ENCODE data around the gene ATP2C1. TPM values are rescaled to one million over a fixed set of nuclear protein-coding genes. Genes with fewer than 3 reads are reported as not detected.

The ATP2C1 gene
- total and polyA plus RNA-seq, 7 experiments from 2014 or later = 6.6 to 64.9 (median 47.7) TPM

DNA sequence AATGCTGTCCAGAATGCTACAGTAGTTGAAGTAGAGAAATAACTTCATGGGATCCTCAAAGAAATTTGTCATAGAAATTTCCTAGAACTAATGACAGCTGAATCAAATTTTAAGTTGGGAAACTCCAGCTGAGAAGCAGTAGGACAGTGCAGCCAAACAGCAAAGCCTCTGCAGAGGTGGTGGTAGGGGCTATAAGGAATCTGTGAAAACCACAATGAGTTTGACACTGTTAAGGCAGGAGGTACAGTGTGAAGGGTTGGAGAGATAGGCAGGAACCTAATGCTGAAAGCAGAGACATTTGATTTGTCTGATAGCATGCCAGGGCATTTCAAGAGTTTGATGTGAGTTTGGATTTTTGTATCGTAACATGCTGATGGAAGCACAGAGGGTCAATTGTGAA is 110.7 kb downstream of the ATP2C1 start:
- peaks cover 0 to 1% (median 0%) of the 10 kb centered on the region in 11 donors for H3K9me3 Mint-ChIP-seq
- peaks cover 0 to 15% (median 5%) of the 10 kb centered on the region in 7 donors for H3K4me1 Mint-ChIP-seq
- no peaks in the 10 kb centered on the region for H3K27me3 Mint-ChIP-seq
- DNase-seq (no peak), ATAC-seq (peak; percentile 52)
- intact Hi-C loops (cut with micrococcal nuclease) = loop anchor here in 1 of 2 donors (5.0 kb wide), 1 partner anchor 42 kb away; no protein-coding TSS in a partner anchor
- Histone ChIP-seq H3K4me3 (ENCODE audit: low read length) (no peak overlapping the region), H3K9me3 (ENCODE audit: control insufficient read depth in 2 of 3, low read length in 3 of 3) (no peaks in the 10 kb centered on the region), H3K4me1 (ENCODE audit: control insufficient read depth in 2 of 2, insufficient read depth in 2 of 2, low read length in 2 of 2) (no peaks in the 10 kb centered on the region), H3K27ac (ENCODE audit: low read depth, low read length) (no peak overlapping the region), H3K27me3 (ENCODE audit: control insufficient read depth in 2 of 2, insufficient read depth in 2 of 2, low read length in 2 of 2) (no peaks in the 10 kb centered on the region), H3K36me3 (ENCODE audit: control insufficient read depth in 2 of 3, insufficient read depth in 3 of 3, low read length in 3 of 3) (peaks cover 0 to 22% (median 0%) of the 10 kb centered on the region in 3 experiments)
- no peak overlapping the region for H3K4me3 Mint-ChIP-seq
- ChIA-PET CTCF (no interaction called here), POLR2A (no interaction called here)
- peaks cover 5 to 38% (median 15%) of the 10 kb centered on the region in 5 donors for H3K36me3 Mint-ChIP-seq
- peak overlapping the region in 5 of 9 donors; percentile 11 to 76 (median 19) for H3K27ac Mint-ChIP-seq

- CTCF ChIA-PET = no interaction called here
- Mint-ChIP-seq H3K9me3 (no peaks in the 10 kb centered on the region), H3K4me3 (no peak overlapping the region), H3K4me1 (peaks cover 0 to 15% (median 5%) of the 10 kb centered on the region in 7 donors), H3K27me3 (no peaks in the 10 kb centered on the region), H3K36me3 (peaks cover 8 to 45% (median 20%) of the 10 kb centered on the region in 5 donors), H3K27ac (peak overlapping the region in 2 of 9 donors; percentile 31 to 38)
- POLR2A ChIA-PET = no interaction called here
- H3K36me3 ChIP-seq (ENCODE audit: control insufficient read depth in 2 of 3, insufficient read depth in 3 of 3, low read length in 3 of 3) = peaks cover 0 to 28% (median 0%) of the 10 kb centered on the region in 3 experiments
- no peaks in the 10 kb centered on the region for H3K9me3 ChIP-seq (ENCODE audit: control insufficient read depth in 2 of 3, low read length in 3 of 3)
- no peaks in the 10 kb centered on the region for H3K4me1 ChIP-seq (ENCODE audit: control insufficient read depth in 2 of 2, insufficient read depth in 2 of 2, low read length in 2 of 2)
- H3K4me3 ChIP-seq (ENCODE audit: low read length) = no peak overlapping the region
- H3K27me3 ChIP-seq (ENCODE audit: control insufficient read depth in 2 of 2, insufficient read depth in 2 of 2, low read length in 2 of 2) = no peaks in the 10 kb centered on the region
- intact Hi-C loops (cut with micrococcal nuclease) = loop anchor here in 1 of 2 donors (2.0 to 5.0 kb wide), 2 partner anchors 14 to 45 kb away; no protein-coding TSS in a partner anchor
- ATAC-seq (no peak), DNase-seq (no peak)
- H3K27ac ChIP-seq (ENCODE audit: low read depth, low read length) = no peak overlapping the region
These were observed 113.4 kb downstream of the ATP2C1 start for GRCh38 chr3:131007256-131007655.

DNA sequence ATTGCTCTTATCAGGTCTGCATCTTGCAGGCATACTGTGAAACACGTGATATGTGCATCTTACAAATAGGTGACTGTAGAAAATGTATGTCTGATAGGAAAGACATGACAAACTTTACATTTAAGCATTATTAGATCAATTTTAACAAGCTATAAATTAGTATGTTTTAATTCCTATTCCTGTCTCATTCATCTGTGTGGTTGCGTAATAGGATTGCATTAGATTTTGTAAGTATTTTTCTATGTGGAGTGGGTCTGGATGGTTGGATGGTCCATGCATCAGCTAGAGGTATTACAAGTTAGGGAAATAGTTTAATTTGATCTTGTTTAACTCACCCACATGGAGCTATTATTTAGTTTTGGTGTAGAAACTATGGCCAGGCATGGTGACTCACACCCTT is 113.9 kb downstream of the ATP2C1 start:
- H3K4me1 Mint-ChIP-seq = peaks cover 0 to 13% (median 5%) of the 10 kb centered on the region in 7 donors
- peaks cover 8 to 51% (median 24%) of the 10 kb centered on the region in 5 donors for H3K36me3 Mint-ChIP-seq
- no peak overlapping the region for H3K4me3 Mint-ChIP-seq
- DNase-seq = no peak
- H3K27ac ChIP-seq (ENCODE audit: low read depth, low read length) = no peak overlapping the region
- ChIA-PET CTCF (no interaction called here), POLR2A (no interaction called here)
- H3K27me3 Mint-ChIP-seq = no peaks in the 10 kb centered on the region
- no peaks in the 10 kb centered on the region for H3K27me3 ChIP-seq (ENCODE audit: control insufficient read depth in 2 of 2, insufficient read depth in 2 of 2, low read length in 2 of 2)
- no peak overlapping the region for H3K27ac Mint-ChIP-seq
- intact Hi-C loops (cut with micrococcal nuclease) = loop anchor here in 1 of 2 donors (2.0 to 5.0 kb wide), 2 partner anchors 13 to 45 kb away; no protein-coding TSS in a partner anchor
- H3K36me3 ChIP-seq (ENCODE audit: control insufficient read depth in 2 of 3, insufficient read depth in 3 of 3, low read length in 3 of 3) = peaks cover 0 to 32% (median 2%) of the 10 kb centered on the region in 3 experiments
- no peak for ATAC-seq
- H3K9me3 Mint-ChIP-seq = no peaks in the 10 kb centered on the region
- no peak overlapping the region for H3K4me3 ChIP-seq (ENCODE audit: low read length)
- H3K9me3 ChIP-seq (ENCODE audit: control insufficient read depth in 2 of 3, low read length in 3 of 3) = no peaks in the 10 kb centered on the region
- H3K4me1 ChIP-seq (ENCODE audit: control insufficient read depth in 2 of 2, insufficient read depth in 2 of 2, low read length in 2 of 2) = no peaks in the 10 kb centered on the region

GRCh38 chr3:131008326-131008725 is 114.4 kb downstream of the ATP2C1 start:
- no peak for DNase-seq
- H3K4me1 ChIP-seq (ENCODE audit: control insufficient read depth in 2 of 2, insufficient read depth in 2 of 2, low read length in 2 of 2) = no peaks in the 10 kb centered on the region
- ChIA-PET CTCF (no interaction called here), POLR2A (interaction anchor here (0.6 kb wide), 1 partner anchor 16 kb away, joined by 3 read pairs; no protein-coding TSS in a partner anchor)
- peaks cover 8 to 54% (median 26%) of the 10 kb centered on the region in 5 donors for H3K36me3 Mint-ChIP-seq
- H3K4me3 Mint-ChIP-seq = no peak overlapping the region
- H3K4me3 ChIP-seq (ENCODE audit: low read length) = no peak overlapping the region
- intact Hi-C loops (cut with micrococcal nuclease) = loop anchor here in 1 of 2 donors (5.0 kb wide), 1 partner anchor 46 kb away; no protein-coding TSS in a partner anchor
- no peaks in the 10 kb centered on the region for H3K27me3 Mint-ChIP-seq
- H3K27me3 ChIP-seq (ENCODE audit: control insufficient read depth in 2 of 2, insufficient read depth in 2 of 2, low read length in 2 of 2) = no peaks in the 10 kb centered on the region
- H3K27ac ChIP-seq (ENCODE audit: low read depth, low read length) = no peak overlapping the region
- peaks cover 0 to 10% (median 5%) of the 10 kb centered on the region in 7 donors for H3K4me1 Mint-ChIP-seq
- no peak for ATAC-seq
- peaks cover 0 to 34% (median 4%) of the 10 kb centered on the region in 3 experiments for H3K36me3 ChIP-seq (ENCODE audit: control insufficient read depth in 2 of 3, insufficient read depth in 3 of 3, low read length in 3 of 3)
- H3K9me3 ChIP-seq (ENCODE audit: control insufficient read depth in 2 of 3, low read length in 3 of 3) = no peaks in the 10 kb centered on the region
- H3K27ac Mint-ChIP-seq = peak overlapping the region in 5 of 9 donors; percentile 13 to 87 (median 65)
- H3K9me3 Mint-ChIP-seq = no peaks in the 10 kb centered on the region

DNA sequence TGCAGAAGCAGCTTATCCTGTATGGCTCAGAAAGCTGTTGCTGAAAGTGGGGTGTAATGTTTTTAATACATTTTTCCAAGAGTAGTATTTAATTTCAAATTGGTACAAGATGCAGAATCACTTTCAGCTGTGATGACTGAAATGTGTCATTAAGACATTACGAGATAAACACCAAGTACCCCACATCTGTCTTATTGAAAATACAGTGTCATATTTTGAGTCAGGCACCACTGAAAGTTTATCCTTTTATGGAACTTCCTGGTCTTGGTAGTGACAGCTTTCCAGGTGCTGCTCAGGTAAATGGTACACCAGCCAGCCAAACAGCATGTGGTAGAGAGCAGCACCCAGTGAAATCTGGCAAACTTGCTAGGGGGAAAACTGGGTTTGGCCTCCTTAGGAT is 115.8 kb downstream of the ATP2C1 start:
- DNase-seq (no peak), ATAC-seq (no peak)
- no peak overlapping the region for H3K4me3 Mint-ChIP-seq
- H3K9me3 Mint-ChIP-seq = no peaks in the 10 kb centered on the region
- H3K36me3 Mint-ChIP-seq = peaks cover 5 to 51% (median 28%) of the 10 kb centered on the region in 5 donors
- intact Hi-C loops (cut with micrococcal nuclease) = loop anchor here in 1 of 2 donors (5.0 kb wide), 1 partner anchor 47 kb away; no protein-coding TSS in a partner anchor
- Histone ChIP-seq H3K4me3 (ENCODE audit: low read length) (no peak overlapping the region), H3K27ac (ENCODE audit: low read depth, low read length) (no peak overlapping the region), H3K27me3 (ENCODE audit: control insufficient read depth in 2 of 2, insufficient read depth in 2 of 2, low read length in 2 of 2) (no peaks in the 10 kb centered on the region), H3K9me3 (ENCODE audit: control insufficient read depth in 2 of 3, low read length in 3 of 3) (no peaks in the 10 kb centered on the region), H3K4me1 (ENCODE audit: control insufficient read depth in 2 of 2, insufficient read depth in 2 of 2, low read length in 2 of 2) (no peaks in the 10 kb centered on the region), H3K36me3 (ENCODE audit: control insufficient read depth in 2 of 3, insufficient read depth in 3 of 3, low read length in 3 of 3) (peaks cover 0 to 30% (median 11%) of the 10 kb centered on the region in 3 experiments)
- ChIA-PET CTCF (interaction anchor here (0.8 kb wide), 1 partner anchor 16 kb away, joined by 3 read pairs; no protein-coding TSS in a partner anchor), POLR2A (interaction anchor here (0.6 to 1.1 kb wide), 2 partner anchors 17 to 73 kb away, joined by 4 to 5 read pairs; partner anchors contain the start of genes ASTE1 and NEK11)
- H3K27ac Mint-ChIP-seq = no peak overlapping the region
- H3K4me1 Mint-ChIP-seq = peaks cover 0 to 12% (median 2%) of the 10 kb centered on the region in 7 donors
- no peaks in the 10 kb centered on the region for H3K27me3 Mint-ChIP-seq

GRCh38 chr3:131018970-131019369 is 125.1 kb downstream of the ATP2C1 start:
- Mint-ChIP-seq H3K36me3 (peaks cover 4 to 37% (median 32%) of the 10 kb centered on the region in 5 donors), H3K27ac (peak overlapping the region in 4 of 9 donors; percentile 31 to 67 (median 42)), H3K4me1 (peaks cover 35 to 77% (median 57%) of the 10 kb centered on the region in 7 donors), H3K4me3 (peak overlapping the region in 2 of 10 donors; percentile 1 to 39), H3K9me3 (no peaks in the 10 kb centered on the region), H3K27me3 (no peaks in the 10 kb centered on the region)
- Histone ChIP-seq H3K4me1 (ENCODE audit: control insufficient read depth in 2 of 2, insufficient read depth in 2 of 2, low read length in 2 of 2) (peaks cover 19 to 33% of the 10 kb centered on the region in 2 donors), H3K9me3 (ENCODE audit: control insufficient read depth in 2 of 3, low read length in 3 of 3) (no peaks in the 10 kb centered on the region), H3K27ac (ENCODE audit: low read depth, low read length) (no peak overlapping the region), H3K4me3 (ENCODE audit: low read length) (no peak overlapping the region), H3K36me3 (ENCODE audit: control insufficient read depth in 2 of 3, insufficient read depth in 3 of 3, low read length in 3 of 3) (peaks cover 11 to 25% (median 14%) of the 10 kb centered on the region in 3 experiments), H3K27me3 (ENCODE audit: control insufficient read depth in 2 of 2, insufficient read depth in 2 of 2, low read length in 2 of 2) (no peaks in the 10 kb centered on the region)
- intact Hi-C loops (cut with micrococcal nuclease) = no loop called here
- DNase-seq = no peak
- CTCF ChIA-PET = interaction anchor here (0.7 kb wide), 1 partner anchor 303 kb away, joined by 3 read pairs; no protein-coding TSS in a partner anchor
- POLR2A ChIA-PET = interaction anchor here (0.8 kb wide), 1 partner anchor 125 kb away, joined by 3 read pairs; the partner anchor contains the start of gene ATP2C1
- ATAC-seq = no peak
